Hepatocyte (in vitro differentiated cells): ENCODE data around the gene MUC5B. TPM values are rescaled to one million over a fixed set of nuclear protein-coding genes. Genes with fewer than 3 reads are reported as not detected.
A peak's percentile ranks its signal among the peaks of the same experiment; 100 is the strongest.

Experiments
- DNase-seq: peaks from one replicate; pipeline ENCODE4 v3.0.0-alpha.2; 2016; ENCODE audit warnings: low spot score
- H2AFZ ChIP-seq: fragments of 200-600 bp; sonication (generic); 2 replicates; pipeline ENCODE4 v1.6.0; 2016; ENCODE audit warnings: antibody characterized with exemption, mild to moderate bottlenecking
- H3K27ac ChIP-seq: fragments of 200-600 bp; sonication (generic); 2 replicates; pipeline ENCODE4 v1.5.1; 2016; ENCODE audit warnings: mild to moderate bottlenecking
- H3K27me3 ChIP-seq: fragments of 200-600 bp; sonication (generic); 2 replicates; pipeline ENCODE4 v1.6.1; 2016
- H3K36me3 ChIP-seq: fragments of 200-600 bp; sonication (generic); replicated peaks from 2 replicates; pipeline ENCODE4 v1.5.1; 2016; ENCODE audit warnings: low read depth; ENCODE audit not compliant: insufficient read depth
- H3K4me1 ChIP-seq: fragments of 200-600 bp; sonication (generic); 2 replicates; pipeline ENCODE4 v1.5.1; 2016; ENCODE audit warnings: mild to moderate bottlenecking, moderate library complexity; ENCODE audit not compliant: insufficient read depth
- H3K4me2 ChIP-seq: fragments of 200-600 bp; sonication (generic); 2 replicates; pipeline ENCODE4 v1.6.0; 2016
- H3K4me3 ChIP-seq: fragments of 200-600 bp; sonication (generic); 2 replicates; pipeline ENCODE4 v1.5.1; 2016; ENCODE audit warnings: mild to moderate bottlenecking
- H3K79me2 ChIP-seq: fragments of 200-600 bp; sonication (generic); 2 replicates; pipeline ENCODE4 v1.6.0; 2017; ENCODE audit warnings: mild to moderate bottlenecking
- H3K9me2 ChIP-seq: fragments of 200-600 bp; sonication (generic); replicated peaks from 2 replicates; pipeline ENCODE4 v1.6.0; 2017; ENCODE audit warnings: mild to moderate bottlenecking; ENCODE audit not compliant: insufficient read depth
- H3K9me3 ChIP-seq: fragments of 200-600 bp; sonication (generic); 2 replicates; pipeline ENCODE4 v1.5.1; 2016; ENCODE audit warnings: low read depth, mild to moderate bottlenecking
- H4K20me1 ChIP-seq: fragments of 200-600 bp; sonication (generic); 2 replicates; pipeline ENCODE4 v1.6.0; 2016; ENCODE audit warnings: mild to moderate bottlenecking; ENCODE audit not compliant: insufficient read depth, poor library complexity, severe bottlenecking
- EZH2 ChIP-seq: fragments of 200-600 bp; sonication (generic); IDR thresholded peaks from 2 replicates; pipeline ENCODE4 v1.6.1; 2016; ENCODE audit warnings: antibody characterized with exemption, mild to moderate bottlenecking, borderline replicate concordance
- EZH2phosphoT487 ChIP-seq: fragments of 200-600 bp; sonication (generic); IDR thresholded peaks from one replicate; pipeline ENCODE4 v1.6.1; 2018; ENCODE audit warnings: antibody characterized with exemption, mild to moderate bottlenecking, low read depth, moderate library complexity; ENCODE audit not compliant: unreplicated experiment, severe bottlenecking
- WGBS: methylation state at CpG from one replicate; pipeline ENCODE4 v1.1.6; 2016; ENCODE audit warnings: low lambda C conversion rate; ENCODE audit errors: missing lambda C conversion rate; 5-methylcytosine and 5-hydroxymethylcytosine counted together
- polyA plus RNA-seq: library from polyadenylated mRNA; unstranded; fragments of >200 nt; fragmentation: Nextera tagmentation; extraction: Ambion mirVana; gene quantifications from 2 replicates; pipeline ENCODE4 v1.2.1, GENCODE V29; 2016
- total RNA-seq: library from RNA; depleted of rRNA; stranded (reverse); fragments of >200 nt; gene quantifications from 2 replicates; pipeline ENCODE4 v1.2.3, GENCODE V29; 2014
- TF ChIP-seq, protein P1 (sequence below): fragments of 200-600 bp; sonication (generic); IDR thresholded peaks from 2 replicates; pipeline ENCODE4 v1.5.1; 2016; ENCODE audit warnings: antibody characterized with exemption, mild to moderate bottlenecking; ENCODE audit not compliant: poor library complexity

Gene MUC5B
- total and polyA plus RNA-seq, 2 experiments from 2014 or later, result 0.07 to 0.15 TPM

- no peaks in the 10 kb centered on the region for H3K9me2 ChIP-seq
- no peaks in the 10 kb centered on the region for H3K36me3 ChIP-seq
- WGBS, result 95% methylated on average over 7 of the region's 9 CpGs
- H3K27ac ChIP-seq, result no peak overlapping the region
- DNase-seq, result no peak
- H2AFZ ChIP-seq, result no peak overlapping the region
- TF ChIP-seq, protein P1, sequence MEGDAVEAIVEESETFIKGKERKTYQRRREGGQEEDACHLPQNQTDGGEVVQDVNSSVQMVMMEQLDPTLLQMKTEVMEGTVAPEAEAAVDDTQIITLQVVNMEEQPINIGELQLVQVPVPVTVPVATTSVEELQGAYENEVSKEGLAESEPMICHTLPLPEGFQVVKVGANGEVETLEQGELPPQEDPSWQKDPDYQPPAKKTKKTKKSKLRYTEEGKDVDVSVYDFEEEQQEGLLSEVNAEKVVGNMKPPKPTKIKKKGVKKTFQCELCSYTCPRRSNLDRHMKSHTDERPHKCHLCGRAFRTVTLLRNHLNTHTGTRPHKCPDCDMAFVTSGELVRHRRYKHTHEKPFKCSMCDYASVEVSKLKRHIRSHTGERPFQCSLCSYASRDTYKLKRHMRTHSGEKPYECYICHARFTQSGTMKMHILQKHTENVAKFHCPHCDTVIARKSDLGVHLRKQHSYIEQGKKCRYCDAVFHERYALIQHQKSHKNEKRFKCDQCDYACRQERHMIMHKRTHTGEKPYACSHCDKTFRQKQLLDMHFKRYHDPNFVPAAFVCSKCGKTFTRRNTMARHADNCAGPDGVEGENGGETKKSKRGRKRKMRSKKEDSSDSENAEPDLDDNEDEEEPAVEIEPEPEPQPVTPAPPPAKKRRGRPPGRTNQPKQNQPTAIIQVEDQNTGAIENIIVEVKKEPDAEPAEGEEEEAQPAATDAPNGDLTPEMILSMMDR, result no peak
- TF ChIP-seq EZH2 (no peak), EZH2phosphoT487 (no peak)
- H4K20me1 ChIP-seq, result no peaks in the 10 kb centered on the region
- no peak overlapping the region for H3K4me2 ChIP-seq
- H3K9me3 ChIP-seq, result no peaks in the 10 kb centered on the region
- H3K79me2 ChIP-seq, result no peaks in the 10 kb centered on the region
- H3K4me3 ChIP-seq, result no peak overlapping the region
- H3K4me1 ChIP-seq, result peaks cover 10% of the 10 kb centered on the region
- no peaks in the 10 kb centered on the region for H3K27me3 ChIP-seq
Observed at GRCh38 chr11:1259561-1259960, 36.7 kb downstream of the MUC5B start.

DNA sequence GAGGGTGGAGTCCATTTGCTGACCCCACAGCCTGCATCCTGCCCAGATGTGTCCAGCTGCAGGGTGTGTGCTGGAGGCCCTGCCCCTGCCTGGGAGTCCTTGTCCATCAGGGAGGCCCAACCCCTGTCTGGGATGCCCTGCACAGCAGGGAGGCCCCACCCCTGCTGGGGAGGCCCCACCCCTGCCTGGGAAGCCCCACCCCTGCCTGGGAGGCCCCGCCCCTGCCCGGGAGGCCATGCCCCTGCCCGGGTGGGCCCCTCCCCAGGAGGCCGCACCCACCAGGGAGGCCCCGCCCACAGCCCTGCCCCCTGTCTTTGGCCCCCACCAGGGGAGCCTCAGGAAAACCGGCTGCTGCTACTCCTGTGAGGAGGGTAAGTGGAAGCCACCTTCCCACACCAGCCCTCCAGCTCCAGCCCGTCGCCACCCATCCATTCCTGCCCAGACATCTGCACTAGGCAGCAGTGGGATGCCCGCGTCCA is 37.2 kb downstream of the MUC5B start:
- peak; percentile 54 for DNase-seq
- no peak for TF ChIP-seq EZH2phosphoT487
- no peak overlapping the region for H2AFZ ChIP-seq
- H3K36me3 ChIP-seq, result no peaks in the 10 kb centered on the region
- no peaks in the 10 kb centered on the region for H3K9me3 ChIP-seq
- no peak overlapping the region for H3K27ac ChIP-seq
- no peaks in the 10 kb centered on the region for H3K79me2 ChIP-seq
- WGBS, result 83% methylated on average over 6 of the region's 10 CpGs
- H3K4me3 ChIP-seq, result no peak overlapping the region
- H3K4me2 ChIP-seq, result no peak overlapping the region
- no peaks in the 10 kb centered on the region for H3K9me2 ChIP-seq
- no peaks in the 10 kb centered on the region for H4K20me1 ChIP-seq
- peaks cover 10% of the 10 kb centered on the region for H3K4me1 ChIP-seq
- H3K27me3 ChIP-seq, result no peaks in the 10 kb centered on the region

DNA sequence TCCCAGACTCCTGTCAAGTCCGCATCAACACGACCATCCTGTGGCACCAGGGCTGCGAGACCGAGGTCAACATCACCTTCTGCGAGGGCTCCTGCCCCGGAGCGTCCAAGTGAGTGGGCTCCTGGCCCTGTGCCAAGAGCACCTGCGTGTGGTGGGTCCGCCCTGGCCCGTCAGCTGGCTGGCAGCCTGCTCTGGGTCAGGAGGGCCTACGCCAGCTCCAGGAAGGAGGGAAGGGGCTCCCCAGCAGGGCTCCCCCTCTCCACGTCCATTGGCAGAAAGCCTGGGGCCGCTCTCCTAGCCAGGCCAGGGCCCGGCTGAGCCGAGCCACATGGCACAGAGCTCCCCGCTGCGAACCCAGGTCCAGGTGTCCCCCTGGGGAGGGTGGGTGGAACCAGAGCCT is 37.8 kb downstream of the MUC5B start:
- H3K79me2 ChIP-seq, result no peaks in the 10 kb centered on the region
- WGBS, result 93% methylated on average over 14 of the region's 17 CpGs
- H3K9me3 ChIP-seq, result no peaks in the 10 kb centered on the region
- H3K4me3 ChIP-seq, result no peak overlapping the region
- no peak overlapping the region for H3K27ac ChIP-seq
- H3K4me1 ChIP-seq, result peaks cover 10% of the 10 kb centered on the region
- no peak overlapping the region for H2AFZ ChIP-seq
- no peaks in the 10 kb centered on the region for H3K36me3 ChIP-seq
- no peak for DNase-seq
- no peaks in the 10 kb centered on the region for H3K9me2 ChIP-seq
- no peaks in the 10 kb centered on the region for H3K27me3 ChIP-seq
- no peak overlapping the region for H3K4me2 ChIP-seq
- H4K20me1 ChIP-seq, result no peaks in the 10 kb centered on the region
- TF ChIP-seq EZH2phosphoT487 (no peak), EZH2 (no peak)
- TF ChIP-seq, protein P1, result no peak

GRCh38 chr11:1261241-1262071 is 38.6 kb downstream of the MUC5B start:
- H3K79me2 ChIP-seq, result no peaks in the 10 kb centered on the region
- no peak for DNase-seq
- no peaks in the 10 kb centered on the region for H3K9me2 ChIP-seq
- no peaks in the 10 kb centered on the region for H3K36me3 ChIP-seq
- peaks cover 10% of the 10 kb centered on the region for H3K4me1 ChIP-seq
- no peak overlapping the region for H3K27ac ChIP-seq
- H2AFZ ChIP-seq, result no peak overlapping the region
- H3K9me3 ChIP-seq, result no peaks in the 10 kb centered on the region
- H4K20me1 ChIP-seq, result no peaks in the 10 kb centered on the region
- WGBS, result 97% methylated on average over 33 of the region's 39 CpGs
- H3K27me3 ChIP-seq, result no peaks in the 10 kb centered on the region
- TF ChIP-seq EZH2phosphoT487 (no peak), EZH2 (no peak)
- TF ChIP-seq, protein P1, result no peak
- H3K4me2 ChIP-seq, result no peak overlapping the region
- H3K4me3 ChIP-seq, result no peak overlapping the region
